Activated B cell treated with CpG ODN at 0.5 μM for 24 hours (primary cell): ENCODE measurements around the gene DCUN1D4. TPM values are rescaled to one million over a fixed set of nuclear protein-coding genes. Genes with fewer than 3 reads are reported as not detected.
A peak's percentile ranks its signal among the peaks of the same experiment; 100 is the strongest.

ENCODE experiments used
- ATAC-seq: fragments of 200-7000 bp; cut with Tn5 transposase; one replicate; pipeline ENCODE4 v1.10.0; 2021; ENCODE audit warnings: low read depth, mild to moderate bottlenecking, moderate library complexity
- CTCF ChIA-PET: fragments of 350-600 bp; sonication (Branson Sonifier 250); formaldehyde crosslinking; loops from one replicate; lab custom pipeline; 2021; ENCODE audit warnings: antibody characterized with exemption; lab: Charles Lee
- POLR2A ChIA-PET: fragments of 350-600 bp; sonication (Branson Sonifier 250); formaldehyde crosslinking; loops from one replicate; lab custom pipeline; 2021; ENCODE audit warnings: antibody characterized with exemption; lab: Charles Lee
- DNase-seq: peaks from one replicate; pipeline ENCODE4 v3.0.0; 2022
- H3K27ac Mint-ChIP-seq: one replicate; pipeline ENCODE4 v1.8.0; 2020; ENCODE audit warnings: mixed read lengths
- H3K27me3 Mint-ChIP-seq: one replicate; pipeline ENCODE4 v1.8.0; 2021; ENCODE audit warnings: mixed read lengths
- H3K36me3 Mint-ChIP-seq: one replicate; pipeline ENCODE4 v1.8.0; 2021; ENCODE audit warnings: low read depth, mixed read lengths
- H3K4me1 Mint-ChIP-seq: one replicate; pipeline ENCODE4 v1.8.0; 2021; ENCODE audit warnings: mixed read lengths
- H3K4me3 Mint-ChIP-seq: one replicate; pipeline ENCODE4 v1.8.0; 2020; ENCODE audit warnings: mild to moderate bottlenecking, mixed read lengths
- H3K9me3 Mint-ChIP-seq: one replicate; pipeline ENCODE4 v1.8.0; 2020; ENCODE audit warnings: mixed read lengths
- intact Hi-C: fragments of 100-400 bp; cut with micrococcal nuclease; formaldehyde crosslinking; loops from one replicate; pipeline ENCODE4 v1.15.1; 2024
- total RNA-seq: library from RNA; stranded (reverse); gene quantifications from 2 replicates; pipeline ENCODE4 v1.2.3, GENCODE V29; 2022
- TF ChIP-seq, protein P1 (sequence below): fragments of 200-600 bp; IDR thresholded peaks from one replicate; pipeline ENCODE4 v1.8.0; 2022; ENCODE audit warnings: antibody characterized with exemption, mild to moderate bottlenecking

The DCUN1D4 gene
- total RNA-seq, result 23.0 and 23.9 TPM in 2 replicates

DNA sequence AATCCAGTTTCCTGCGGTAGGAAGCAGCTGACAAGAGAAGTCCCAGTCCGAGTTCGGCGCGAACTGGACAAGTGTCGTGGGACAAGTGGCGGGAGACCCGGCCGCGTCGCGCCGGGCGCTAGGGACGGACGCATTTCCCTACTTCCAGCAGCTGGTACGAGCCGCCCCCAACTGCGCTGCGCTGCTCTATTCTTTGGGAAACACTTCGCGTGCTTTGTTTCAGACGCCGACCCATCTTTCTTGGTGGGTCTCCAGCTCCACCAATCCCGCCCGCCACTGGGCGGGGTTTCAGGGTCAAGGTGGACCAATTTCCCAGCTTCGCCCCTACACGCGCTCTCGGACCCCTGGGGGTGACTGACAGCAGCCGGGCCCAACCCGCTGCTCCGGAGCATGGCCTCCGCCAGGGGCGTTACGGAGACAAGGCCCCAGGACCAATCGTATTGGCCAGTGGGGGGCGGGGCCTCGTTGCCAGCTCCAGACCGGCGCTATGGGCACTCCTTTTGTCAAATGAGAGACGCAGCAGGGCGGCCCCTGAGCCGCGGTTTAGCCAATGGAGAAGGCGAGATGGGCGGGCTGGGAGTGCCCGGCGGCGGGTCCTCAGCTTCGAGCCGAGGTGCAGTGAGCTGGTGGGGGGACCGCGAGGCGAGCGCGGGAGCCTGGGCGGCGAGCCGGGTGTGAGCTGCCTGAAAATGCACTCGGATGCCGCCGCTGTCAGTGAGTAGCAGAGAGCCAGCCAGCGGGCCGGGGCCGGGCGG, at the start of gene DCUN1D4:
TSS of gene DCUN1D4 (plus strand) at position 600 of the 755 bp plus-strand sequence. CDS start at position 690, 90 bp downstream.
- POLR2A ChIA-PET, result interaction anchor here (0.7 to 2.5 kb wide), 6 partner anchors 46 to 870 kb away, joined by 3 to 14 read pairs (median 8); partner anchors contain the start of gene SGCB
- no peaks in the 10 kb centered on the region for H3K9me3 Mint-ChIP-seq

DNA sequence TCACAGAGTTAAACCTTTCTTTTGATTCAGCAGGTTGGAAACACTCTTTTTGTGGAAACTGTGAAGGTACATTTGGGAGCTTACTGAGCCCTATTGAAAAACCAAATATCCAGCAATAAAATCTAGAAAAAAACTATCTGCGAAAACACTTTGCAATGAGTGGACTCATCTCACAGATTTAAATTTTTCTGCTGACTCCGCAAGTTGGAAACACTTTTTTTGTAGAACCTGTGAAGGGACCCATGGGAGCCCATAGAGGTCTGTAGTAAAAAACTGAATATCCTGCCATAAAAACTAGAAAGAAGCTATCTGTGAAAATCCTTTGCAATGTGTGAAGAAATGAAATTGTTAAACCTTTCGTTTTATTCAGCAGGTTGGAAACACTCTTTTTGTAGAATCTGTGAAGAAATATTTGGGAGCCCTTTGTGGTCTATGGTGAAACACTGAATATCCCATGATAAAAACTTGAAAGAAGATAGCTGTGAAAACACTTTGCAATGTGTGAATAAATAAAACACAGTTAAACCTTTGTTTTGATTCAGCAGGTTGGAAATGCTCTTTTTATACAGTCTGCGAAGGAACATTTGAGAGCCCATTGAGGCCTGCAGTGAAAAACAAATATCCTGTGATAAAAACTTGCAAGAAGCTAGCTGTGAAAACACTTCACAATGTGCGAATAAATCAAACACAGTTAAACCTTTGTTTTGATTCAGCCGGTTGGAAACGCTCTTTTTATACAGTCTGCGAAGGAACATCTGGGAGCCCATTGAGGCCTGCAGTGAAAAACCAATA, 22.3 kb upstream of the DCUN1D4 start:
- no peak overlapping the region for H3K4me3 Mint-ChIP-seq
- no peak for DNase-seq
- H3K9me3 Mint-ChIP-seq, result peaks cover 20% of the 10 kb centered on the region
- ChIA-PET POLR2A (no interaction called here), CTCF (no interaction called here)
- no peaks in the 10 kb centered on the region for H3K4me1 Mint-ChIP-seq
- TF ChIP-seq, protein P1, sequence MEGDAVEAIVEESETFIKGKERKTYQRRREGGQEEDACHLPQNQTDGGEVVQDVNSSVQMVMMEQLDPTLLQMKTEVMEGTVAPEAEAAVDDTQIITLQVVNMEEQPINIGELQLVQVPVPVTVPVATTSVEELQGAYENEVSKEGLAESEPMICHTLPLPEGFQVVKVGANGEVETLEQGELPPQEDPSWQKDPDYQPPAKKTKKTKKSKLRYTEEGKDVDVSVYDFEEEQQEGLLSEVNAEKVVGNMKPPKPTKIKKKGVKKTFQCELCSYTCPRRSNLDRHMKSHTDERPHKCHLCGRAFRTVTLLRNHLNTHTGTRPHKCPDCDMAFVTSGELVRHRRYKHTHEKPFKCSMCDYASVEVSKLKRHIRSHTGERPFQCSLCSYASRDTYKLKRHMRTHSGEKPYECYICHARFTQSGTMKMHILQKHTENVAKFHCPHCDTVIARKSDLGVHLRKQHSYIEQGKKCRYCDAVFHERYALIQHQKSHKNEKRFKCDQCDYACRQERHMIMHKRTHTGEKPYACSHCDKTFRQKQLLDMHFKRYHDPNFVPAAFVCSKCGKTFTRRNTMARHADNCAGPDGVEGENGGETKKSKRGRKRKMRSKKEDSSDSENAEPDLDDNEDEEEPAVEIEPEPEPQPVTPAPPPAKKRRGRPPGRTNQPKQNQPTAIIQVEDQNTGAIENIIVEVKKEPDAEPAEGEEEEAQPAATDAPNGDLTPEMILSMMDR, result no peak
- peaks cover 6% of the 10 kb centered on the region for H3K36me3 Mint-ChIP-seq
- H3K27ac Mint-ChIP-seq, result no peak overlapping the region
- H3K27me3 Mint-ChIP-seq, result no peaks in the 10 kb centered on the region
- ATAC-seq, result no peak
- intact Hi-C loops, result no loop called here

More for the DNA sequence above, at the start of gene DCUN1D4:
- DNase-seq (peak; percentile 97), ATAC-seq (peak; percentile 90)
- intact Hi-C loops, result loop anchor here (1.0 to 5.0 kb wide), 6 partner anchors 52 to 1524 kb away; partner anchors contain the start of genes RASL11B, SCFD2 and SGCB
- Mint-ChIP-seq H3K4me1 (peaks cover 15% of the 10 kb centered on the region), H3K36me3 (peaks cover 11% of the 10 kb centered on the region), H3K4me3 (peak within 1 kb of the TSS; percentile 95), H3K27ac (peak within 1 kb of the TSS; percentile 90), H3K27me3 (no peaks in the 10 kb centered on the region)
- TF ChIP-seq, protein P1, result no peak
- CTCF ChIA-PET, result interaction anchor here (0.8 to 1.4 kb wide), 3 partner anchors 11 to 54 kb away, joined by 4 to 7 read pairs (median 4); no protein-coding TSS in a partner anchor

DNA sequence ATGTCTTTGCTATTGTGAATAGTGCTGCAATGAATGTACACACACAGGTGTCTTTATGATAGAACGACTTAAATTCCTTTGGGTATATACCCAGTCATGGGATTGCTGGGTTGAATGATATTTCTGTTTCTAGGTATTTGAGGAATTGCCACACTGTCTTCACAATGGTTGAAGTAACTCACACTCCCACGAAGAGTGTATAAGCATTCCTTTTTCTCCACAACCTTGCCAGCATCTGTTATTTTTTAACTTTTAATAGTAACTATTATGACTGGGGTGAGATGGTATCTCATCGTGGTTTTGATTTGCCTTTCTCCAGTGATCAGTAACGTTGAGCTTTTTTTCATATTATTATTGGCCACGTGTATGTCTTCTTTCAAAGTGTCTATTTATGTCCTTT, 17.6 kb upstream of the DCUN1D4 start:
- TF ChIP-seq, protein P1, result no peak
- Mint-ChIP-seq H3K36me3 (peaks cover 4% of the 10 kb centered on the region), H3K9me3 (peaks cover 4% of the 10 kb centered on the region), H3K4me3 (no peak overlapping the region), H3K27me3 (peaks cover 8% of the 10 kb centered on the region), H3K27ac (no peak overlapping the region), H3K4me1 (no peaks in the 10 kb centered on the region)
- no peak for ATAC-seq
- CTCF ChIA-PET, result no interaction called here
- POLR2A ChIA-PET, result no interaction called here
- intact Hi-C loops, result no loop called here
- no peak for DNase-seq

DNA sequence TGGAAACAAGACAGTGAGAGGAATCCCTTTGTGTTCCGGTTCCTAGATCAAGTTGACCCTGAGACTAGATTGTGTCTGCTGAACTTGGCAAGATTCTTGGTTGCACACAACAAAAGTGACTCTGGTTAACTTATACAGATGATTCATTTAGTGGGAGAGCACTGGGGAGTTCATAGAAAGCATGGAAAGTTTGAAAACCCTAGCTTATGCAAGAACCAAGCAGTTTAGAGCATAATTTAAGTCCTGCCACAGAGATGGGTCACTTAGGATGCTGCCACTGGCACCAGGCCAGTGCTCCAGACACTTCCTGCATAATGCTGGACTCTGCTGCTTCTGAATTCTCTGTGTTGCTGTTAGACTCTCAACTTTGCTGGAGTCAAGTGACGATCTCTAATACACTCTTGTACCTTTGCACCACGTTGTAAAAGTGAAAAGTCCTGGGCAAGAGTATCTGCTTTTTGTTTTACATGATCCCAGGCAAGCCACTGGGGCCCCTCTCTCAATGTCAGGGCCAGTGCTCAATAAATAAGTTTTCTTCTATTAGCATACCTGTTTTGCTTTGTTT, 12.7 kb upstream of the DCUN1D4 start:
- H3K9me3 Mint-ChIP-seq, result no peaks in the 10 kb centered on the region
- intact Hi-C loops, result no loop called here
- H3K36me3 Mint-ChIP-seq, result no peaks in the 10 kb centered on the region
- H3K27ac Mint-ChIP-seq, result no peak overlapping the region
- ChIA-PET POLR2A (no interaction called here), CTCF (no interaction called here)
- peaks cover 16% of the 10 kb centered on the region for H3K27me3 Mint-ChIP-seq
- no peak overlapping the region for H3K4me3 Mint-ChIP-seq
- no peak for ATAC-seq
- H3K4me1 Mint-ChIP-seq, result no peaks in the 10 kb centered on the region
- TF ChIP-seq, protein P1, result no peak
- DNase-seq, result no peak
